Right hindlimb (tissue), 1 donor: ENCODE measurements around the gene NRXN3.

Experiments
- DNase-seq: peaks from one replicate; pipeline ENCODE4 v3.0.0-alpha.2; 2018

NRXN3 gene

DNA sequence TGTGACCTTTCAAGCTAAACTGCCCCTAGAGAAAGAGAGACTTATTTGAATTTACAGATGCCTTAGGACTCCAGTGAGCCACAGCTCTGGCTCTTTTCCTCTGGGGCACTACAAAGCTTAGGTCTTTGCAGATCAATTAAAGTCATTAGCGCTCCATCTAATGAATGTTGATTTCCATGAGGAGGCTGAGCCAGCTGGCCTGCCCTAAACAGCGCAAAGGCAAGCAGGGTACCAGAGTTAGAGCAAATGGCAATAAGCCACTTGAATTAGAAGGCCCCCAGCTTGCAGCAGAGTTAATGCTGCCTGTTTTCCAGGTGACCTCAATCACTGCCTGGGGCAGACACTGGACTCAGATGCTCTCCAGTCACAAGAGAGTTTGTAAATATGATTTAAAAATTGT lies 1345.8 kb downstream of the NRXN3 start:
- no peak for DNase-seq

DNA sequence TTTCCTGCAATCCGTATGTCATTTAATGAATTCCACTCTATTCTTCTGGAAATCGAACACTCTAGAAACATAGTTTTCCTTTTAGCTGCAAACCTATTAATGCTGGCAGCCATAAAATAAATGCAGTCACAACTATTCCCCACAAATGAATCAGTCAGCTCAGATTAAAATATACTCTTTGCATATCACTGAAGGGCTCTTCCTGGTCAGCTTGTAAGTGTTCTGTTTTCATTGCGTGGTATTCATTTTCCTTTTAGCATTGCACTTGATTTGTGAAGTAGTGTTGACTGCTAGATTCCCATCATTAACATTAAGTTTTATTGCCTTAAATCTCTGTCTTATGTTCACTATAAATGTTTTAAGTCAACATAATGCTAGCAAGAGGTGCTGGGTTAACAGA lies 1355.2 kb downstream of the NRXN3 start:
- no peak for DNase-seq

DNA sequence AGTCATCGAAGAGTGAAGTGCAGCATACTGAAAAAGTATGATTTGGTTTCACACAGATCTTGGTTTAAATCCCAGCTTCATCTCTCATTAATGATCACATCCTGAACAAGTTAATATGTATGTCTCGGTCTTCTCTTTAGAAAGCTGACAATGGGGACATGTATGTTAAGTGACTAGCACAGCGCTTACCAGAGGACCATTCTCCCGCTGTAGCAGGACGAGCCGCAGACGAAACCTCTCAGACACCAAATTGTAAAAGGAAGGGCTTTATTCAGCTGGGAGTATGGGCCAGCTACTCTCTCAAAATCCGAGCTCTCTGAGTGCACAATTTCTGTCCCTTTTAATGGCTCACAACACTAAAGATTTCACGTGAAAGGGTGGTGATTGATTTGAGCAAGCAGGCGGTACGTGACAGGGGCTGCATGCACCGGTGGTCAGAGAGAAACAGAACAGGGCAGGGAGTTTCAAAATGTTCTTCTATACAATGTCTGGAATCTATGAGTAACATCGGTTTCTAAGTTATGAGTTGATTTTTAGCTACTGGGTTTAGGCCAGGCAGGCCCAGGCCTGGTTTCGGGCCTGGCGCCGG lies 1358.7 kb downstream of the NRXN3 start:
- no peak for DNase-seq

DNA sequence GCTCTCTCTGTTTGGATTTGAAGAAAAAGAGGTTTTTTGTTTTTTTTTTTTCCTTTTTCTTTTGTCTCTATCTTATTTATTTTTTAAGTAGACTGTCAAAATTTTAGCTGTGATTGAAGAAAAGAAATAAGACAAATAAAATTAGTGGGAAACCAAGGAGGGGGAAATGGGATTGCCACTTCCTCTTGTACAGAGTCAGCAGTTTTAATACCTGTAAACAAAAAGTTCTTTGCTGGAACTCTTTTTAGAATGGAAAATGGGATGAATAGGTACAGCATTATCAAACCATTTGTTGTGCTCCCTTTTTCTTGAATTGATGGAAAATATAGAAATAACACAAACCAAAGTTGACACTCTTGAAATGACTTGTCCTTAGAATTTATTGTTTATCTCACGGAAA lies 1360.4 kb downstream of the NRXN3 start:
- DNase-seq = no peak

DNA sequence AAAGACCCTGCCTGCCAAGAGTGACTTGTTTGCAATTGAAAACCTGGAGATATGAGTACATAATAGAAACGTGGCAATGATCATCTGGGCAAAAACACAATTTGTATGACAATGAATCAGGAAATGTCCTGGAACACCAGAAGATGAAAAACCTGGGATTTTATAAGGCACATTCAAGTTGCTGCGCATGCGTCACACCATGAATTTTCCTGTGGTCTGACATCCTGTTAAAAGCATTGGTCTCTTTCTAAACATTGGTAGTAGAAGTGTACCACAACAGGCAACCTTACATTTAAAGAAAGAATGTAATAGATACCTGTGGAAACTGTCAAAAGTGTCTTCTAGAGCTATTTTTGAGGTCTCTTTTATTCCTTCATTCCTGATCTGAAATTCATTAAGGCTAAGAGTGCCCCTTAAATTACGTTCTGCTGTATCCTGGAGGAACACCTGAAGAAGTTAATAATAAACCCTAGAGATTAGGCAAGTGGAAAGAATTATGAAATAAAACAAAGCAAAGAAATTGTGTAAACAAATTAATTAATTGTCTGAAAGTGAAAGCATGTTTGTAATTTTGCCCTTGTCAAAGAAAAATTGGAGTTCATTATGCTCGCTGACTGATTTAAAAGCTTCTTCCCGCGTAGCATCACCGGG lies 1364.7 kb downstream of the NRXN3 start:
- DNase-seq = no peak

DNA sequence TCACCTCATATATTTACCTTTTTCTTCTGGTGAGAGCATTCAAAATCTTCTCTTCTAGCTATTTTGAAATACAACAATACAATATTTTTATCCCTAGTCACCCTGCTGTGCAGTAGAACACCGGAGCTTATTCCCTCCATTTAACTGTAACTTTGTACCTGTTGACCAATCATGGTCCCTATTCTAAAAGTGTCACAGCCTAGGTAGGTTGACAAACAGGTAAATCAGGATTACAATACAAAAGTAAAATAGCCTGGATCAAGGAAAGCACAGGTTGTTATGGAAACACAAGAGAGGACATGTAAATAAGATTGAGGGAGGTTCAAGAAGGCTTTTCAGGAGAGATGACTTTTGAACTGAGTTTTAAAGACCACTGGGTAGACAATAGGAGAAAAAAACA lies 1370.2 kb downstream of the NRXN3 start:
- no peak for DNase-seq

DNA sequence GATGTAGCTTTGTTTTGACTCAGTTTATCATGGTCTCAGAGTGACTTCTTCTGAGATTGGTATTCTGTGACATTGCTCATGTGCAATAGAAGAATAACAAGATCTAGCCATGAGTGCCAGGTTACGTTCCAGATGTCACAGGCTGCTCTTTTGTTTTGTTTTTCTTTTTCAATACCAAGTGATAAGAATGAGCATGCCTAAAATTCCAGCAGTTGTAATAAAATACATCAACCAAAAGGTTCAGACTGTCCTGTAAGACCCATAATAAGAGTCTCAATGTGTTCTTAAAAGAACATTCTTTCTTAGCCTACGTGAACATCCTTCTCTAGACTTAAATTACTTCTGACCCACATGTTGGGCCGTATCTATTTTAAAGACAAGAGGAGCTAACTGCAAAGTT lies 1371.9 kb downstream of the NRXN3 start:
- no peak for DNase-seq

DNA sequence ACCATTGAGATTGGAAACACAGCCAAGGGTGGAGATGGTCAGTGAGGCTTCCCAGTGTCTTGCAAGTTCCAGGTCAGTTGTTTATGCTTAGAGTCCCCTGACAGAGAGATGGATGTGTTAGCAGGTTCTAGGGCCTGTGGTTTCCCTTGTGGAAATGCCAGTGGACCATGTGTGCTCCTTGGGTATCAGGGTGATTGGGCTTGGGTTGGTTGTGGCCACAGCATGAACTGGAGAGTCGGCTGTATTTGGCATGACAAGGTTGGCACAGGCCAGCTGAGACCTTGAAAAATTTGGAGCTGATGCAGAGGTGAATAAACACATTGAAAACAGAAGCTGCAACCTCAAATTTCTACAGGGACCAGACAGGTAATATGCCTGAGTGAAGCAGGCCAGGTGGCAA lies 1373.2 kb downstream of the NRXN3 start:
- no peak for DNase-seq

DNA sequence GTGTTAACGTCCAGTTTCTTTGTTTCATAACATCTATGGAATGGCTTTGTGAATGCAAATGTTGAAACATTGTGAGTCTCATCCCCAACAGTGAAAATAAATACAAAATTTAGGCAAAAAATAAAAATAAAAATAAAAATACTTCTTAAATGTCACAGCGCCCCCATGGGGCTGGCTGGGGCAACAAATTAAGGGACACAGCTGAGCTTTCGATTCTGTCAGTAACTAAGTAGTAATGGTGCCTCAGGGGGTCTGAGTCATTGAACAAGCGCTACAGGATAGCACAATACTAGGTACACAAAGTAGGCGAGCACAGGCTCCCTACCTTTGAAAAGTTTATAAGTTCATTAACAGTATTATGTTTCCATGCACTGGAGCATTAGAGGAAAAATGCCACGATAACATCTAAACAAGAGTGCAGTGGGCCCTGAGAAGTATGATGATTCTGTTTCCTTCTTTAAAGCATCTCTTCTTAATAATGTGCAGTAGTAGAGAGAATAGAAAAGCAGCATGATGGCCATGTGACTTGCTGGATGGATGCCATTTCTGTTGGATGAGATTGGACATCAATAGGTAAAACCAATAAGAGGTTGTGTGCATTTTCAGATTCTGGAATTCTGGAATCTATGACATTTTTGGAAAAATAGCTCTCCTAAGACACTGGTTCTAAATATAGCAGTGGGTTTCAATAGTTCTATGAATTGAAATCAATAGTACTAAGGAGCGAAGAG lies 1374.0 kb downstream of the NRXN3 start:
- DNase-seq = no peak

DNA sequence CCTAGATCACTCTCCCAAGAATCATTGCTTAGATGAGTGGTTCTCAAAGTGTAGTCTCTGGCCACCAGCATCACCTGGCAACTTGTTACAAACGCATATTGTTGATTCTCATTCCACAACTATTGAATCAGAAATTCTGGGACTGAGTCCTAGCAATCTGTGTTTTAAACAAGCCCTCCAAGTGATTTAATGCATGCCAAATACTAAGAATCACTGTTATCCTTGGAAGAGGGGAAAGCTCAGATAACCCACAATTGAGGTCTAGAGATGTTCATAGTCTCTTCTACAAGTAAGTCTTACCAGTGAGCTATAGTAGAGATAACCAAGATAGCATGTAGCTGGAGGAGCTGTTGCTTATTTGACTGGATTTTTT lies 1374.5 kb downstream of the NRXN3 start:
- DNase-seq = no peak

DNA sequence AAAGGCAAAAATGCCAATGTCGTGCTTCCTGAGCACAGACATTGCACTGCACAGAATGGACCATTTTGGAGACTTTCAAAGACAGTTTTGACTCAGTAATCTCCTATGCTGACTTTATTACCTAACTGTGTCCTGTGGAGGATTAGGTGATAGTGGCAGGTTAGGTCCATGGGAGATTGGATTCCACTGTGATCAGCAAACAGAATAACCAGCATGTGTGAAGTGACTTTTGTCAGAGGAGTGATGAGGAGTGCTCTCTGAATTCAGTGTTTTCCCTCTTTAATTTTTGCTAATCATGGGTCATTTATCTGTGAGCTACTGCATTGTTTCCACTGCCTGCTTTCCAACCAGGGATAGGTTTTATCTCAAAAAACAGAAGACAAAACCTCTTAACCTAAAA lies 1378.7 kb downstream of the NRXN3 start:
- DNase-seq = no peak

DNA sequence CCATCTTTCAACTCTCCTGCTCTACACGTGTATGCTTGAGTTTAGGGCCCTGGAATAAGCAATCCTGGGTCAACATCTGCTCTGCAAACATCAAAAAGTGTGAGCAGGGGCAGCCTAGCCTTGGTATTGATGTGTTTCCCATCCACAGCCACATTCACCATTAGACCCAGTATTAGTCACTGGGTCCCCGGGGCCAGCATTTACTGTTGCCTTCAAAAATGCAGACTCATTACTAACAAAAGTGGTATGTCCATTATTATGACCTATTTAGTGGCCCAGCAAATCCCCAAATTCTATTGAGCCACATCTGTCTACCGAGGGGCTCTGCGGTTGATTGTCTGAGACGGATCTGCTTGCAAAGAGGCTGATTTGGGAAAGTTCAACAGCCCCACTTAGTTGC lies 1379.3 kb downstream of the NRXN3 start:
- no peak for DNase-seq

DNA sequence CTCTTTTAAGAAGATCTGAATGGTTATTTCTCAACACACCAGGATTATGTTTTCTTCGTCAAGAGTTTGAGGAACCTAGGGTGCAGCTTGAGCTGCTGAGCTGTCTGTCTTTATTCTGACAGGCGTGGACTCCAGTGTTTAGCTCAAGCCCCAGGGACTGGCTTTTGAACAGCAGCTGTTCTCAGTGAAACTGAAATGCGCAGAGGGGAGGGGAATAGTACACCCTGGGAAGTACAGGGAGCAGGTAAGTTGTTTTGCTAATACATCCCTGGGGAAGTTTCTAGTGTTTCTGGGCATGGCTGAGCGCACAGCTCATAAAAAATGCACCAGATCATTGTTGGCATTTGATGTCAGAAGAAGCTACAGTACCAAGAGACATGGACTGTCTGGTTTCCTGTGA lies 1381.3 kb downstream of the NRXN3 start:
- DNase-seq = no peak

DNA sequence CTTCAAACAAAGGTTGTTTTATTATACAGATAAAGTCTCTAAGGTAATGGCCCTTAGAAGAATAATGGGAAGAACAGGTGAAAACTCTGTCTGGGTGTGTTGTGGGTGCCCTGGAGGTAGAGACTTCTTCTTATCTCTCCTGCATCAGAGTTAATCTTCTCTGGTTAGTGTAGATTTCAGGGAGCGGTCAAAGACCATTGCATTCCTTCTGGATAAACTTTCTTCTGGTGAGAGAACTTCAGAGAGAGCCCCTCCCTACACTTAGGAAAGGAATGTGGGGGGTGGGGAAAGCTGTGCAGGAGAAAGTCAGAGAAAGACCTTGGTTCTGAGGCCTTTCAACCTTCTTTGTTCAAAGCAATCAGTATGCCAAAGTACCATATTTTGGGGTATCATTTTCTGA lies 1382.6 kb downstream of the NRXN3 start:
- no peak for DNase-seq

DNA sequence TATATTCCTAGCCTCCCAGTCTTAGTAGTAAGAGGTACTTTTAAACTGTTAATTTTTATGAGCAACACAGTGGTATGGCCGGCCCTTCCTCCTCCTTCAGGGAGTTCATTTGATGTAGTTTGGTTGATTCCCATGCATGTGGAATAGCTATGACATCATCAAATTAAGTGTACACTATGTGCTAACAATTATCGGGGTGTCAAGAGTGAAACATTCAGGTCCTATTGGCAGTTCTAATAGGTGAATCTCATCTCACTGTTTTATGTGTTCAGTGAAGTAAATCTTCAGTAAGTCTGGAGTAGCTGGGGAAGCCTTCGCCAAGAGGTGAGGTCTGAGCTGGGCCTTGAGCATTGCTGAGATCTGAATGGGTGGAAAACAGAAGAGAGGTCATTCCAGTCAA lies 1384.6 kb downstream of the NRXN3 start:
- no peak for DNase-seq

DNA sequence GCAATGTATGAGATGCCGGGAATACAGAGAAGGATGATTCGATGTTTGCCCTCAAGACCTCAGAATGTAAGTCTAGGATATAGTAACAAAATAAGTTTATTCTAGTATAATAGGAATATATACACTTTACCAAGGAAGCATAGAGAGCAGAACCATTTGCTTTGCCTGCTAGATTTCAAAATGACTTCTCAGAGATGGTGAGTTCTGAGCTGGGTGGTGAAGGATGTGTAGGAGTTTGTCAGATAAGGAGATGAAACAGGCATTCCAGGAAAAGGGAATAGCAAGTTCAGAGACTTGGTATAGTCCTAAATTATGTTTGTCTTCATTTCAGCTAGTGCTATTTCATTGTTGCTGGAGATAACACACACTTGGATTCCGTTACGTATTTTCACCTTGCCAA lies 1385.3 kb downstream of the NRXN3 start:
- DNase-seq = no peak

DNA sequence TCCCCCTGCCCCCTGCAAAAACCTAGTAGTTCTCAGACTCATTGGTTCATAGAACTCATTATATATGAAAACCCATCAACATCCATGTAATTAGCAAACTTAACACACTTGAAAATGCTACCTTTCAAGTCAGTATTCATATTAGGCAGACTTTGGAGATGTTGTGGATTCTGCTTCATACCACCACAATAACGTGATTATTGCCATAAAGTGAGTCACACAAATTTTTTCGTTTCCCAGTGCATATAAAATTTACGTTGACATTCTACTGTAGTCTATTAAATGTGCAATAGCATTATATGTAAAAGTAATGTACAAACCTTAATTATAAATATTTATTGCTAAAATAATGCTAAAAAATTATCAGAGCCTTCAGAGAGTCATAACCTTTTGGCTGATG lies 1387.1 kb downstream of the NRXN3 start:
- no peak for DNase-seq

DNA sequence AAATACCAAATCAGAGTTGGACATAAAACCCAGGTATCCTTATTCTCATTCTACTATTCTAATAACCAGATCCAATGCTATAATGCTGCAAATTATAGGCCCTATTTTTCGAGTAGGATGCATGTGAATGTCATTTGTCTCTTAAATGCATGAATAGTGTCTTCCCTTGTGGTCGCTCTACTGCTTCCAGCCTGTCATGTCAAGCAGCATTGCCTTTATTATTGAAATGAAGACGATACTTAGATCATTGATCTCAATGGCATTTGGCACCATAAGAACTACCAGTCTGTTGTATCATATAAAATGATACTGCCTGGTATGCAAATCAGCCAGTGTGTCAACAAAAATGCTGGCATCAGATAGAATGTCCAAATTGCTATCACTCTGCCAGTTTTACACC lies 1392.0 kb downstream of the NRXN3 start:
- DNase-seq = no peak

DNA sequence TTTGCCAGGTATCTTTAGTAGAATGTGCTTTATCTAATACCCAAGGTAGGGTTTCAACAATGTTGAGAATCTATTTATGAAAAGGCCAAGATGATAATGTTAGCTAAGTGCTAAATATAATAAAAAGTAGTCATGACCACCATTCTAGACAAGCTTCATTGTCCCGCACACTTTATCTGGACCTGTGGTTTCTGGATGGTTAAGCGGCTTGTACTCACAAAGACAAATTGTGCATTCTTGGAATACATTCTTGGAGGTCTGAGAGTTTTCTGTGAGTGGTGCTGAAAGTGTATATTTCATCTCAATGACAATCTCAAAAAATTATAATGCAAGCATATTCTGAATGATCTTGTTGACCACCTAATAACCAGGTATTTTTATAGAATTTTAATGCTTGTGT lies 1394.2 kb downstream of the NRXN3 start:
- DNase-seq = no peak

DNA sequence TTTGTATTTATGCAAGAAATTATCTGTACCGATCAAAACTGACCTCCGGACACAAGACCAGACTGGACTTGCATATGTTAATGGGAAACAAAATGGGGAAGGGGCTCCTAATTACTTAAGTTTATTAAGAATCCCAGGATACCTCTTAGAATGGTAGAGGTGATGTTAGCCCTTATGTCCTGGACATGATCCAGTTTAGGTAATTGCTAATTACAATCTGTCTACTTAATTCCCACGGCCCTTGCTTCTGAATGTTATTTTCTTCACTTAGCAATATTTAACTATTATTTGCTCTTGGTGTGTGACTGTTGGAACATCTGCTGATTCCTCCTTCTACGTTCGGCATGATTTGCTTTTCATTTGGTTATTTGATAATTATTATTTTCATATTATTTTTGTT lies 1397.1 kb downstream of the NRXN3 start:
- no peak for DNase-seq

DNA sequence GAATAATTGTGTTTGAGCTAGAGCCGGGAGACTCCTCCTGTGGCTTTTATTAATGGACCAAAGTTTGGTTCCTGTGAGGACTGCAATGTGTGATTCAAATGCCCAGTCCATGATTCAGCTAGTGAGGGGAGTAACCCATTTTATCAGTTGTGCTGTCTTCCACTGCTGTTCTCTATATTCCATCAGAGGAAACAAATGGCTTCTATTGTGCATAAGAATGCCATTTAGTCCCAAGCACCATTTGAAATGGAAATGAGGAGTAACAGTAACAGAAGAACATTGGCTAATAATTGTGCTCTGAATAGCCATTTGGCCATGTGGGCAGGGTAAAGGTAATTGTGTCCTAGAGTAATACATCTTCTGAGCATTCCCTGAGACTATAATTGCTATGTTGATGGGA lies 1398.4 kb downstream of the NRXN3 start:
- no peak for DNase-seq

DNA sequence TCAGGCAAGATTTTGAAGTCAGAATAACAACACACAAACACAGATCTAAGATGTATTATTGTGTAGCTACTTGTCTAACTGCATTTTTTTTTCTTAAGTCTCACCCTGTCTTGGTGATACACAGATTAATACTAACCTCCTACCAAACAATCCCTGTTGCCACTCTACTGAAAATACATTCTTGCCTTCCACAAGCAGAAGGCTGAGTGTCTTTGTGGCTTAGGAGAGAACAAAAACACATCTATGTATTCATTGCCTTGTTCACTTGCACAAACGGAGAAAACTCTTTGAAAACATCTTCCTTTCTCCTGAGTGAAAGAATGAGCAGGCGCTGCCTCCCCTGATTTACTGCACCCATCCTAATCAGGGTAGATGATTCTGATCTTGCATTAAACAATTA lies 1398.9 kb downstream of the NRXN3 start:
- DNase-seq = no peak

DNA sequence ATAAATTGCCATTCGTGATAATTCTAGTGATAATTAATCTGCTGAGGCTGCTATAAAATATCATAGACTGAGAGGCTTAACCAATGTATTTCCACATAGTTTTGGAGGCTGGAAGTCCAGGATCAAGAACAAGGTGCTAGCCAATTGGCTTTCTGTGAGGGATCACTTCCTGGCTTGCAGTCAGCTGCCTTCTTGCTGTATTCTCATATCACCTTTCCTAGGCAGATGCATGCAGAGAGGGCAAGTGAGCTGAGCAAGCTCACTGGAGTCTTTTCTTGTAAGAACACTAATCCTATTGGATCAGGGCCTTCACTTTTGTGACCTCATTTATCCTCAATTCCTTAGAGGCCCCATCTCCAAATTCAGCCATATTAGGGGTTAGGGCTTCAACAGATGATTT lies 1400.5 kb downstream of the NRXN3 start:
- DNase-seq = no peak

DNA sequence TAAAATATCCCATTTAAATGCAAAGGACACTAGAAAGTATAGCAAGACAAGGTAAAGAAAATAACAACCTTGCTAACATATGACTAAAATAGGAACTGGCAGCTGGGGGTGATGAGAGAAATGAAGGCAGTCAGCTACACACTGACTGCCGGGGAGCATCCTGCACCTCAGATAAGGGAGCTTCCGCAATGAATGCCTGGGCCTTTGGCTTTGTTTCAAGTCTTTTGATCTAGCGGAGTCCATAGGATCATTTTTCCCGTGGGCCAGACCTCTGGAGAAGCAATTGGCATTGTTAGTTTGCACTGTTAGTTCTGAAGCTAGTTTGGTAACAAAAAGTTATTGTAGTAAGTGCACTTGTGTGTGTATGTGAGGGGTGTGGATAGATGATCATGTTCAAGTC lies 1401.2 kb downstream of the NRXN3 start:
- no peak for DNase-seq

DNA sequence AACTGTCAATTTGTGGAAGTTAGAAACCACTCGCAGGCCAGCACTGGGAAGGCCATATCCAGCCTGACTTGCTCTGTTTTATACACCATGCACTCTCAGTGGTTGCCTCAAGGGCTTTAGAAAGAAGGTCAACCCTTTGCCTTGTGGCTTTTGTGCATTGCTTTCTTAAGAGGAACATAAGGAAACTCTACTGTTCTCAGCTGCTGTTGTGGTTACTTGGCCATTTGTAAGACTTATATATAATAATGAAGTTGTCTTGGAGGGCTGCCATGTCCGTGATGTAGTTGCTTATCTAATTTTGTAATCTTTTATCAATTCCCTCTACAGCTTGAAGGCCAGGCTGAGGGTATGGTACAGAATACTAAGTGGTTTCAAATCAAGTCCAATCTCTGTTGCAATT lies 1403.3 kb downstream of the NRXN3 start:
- DNase-seq = no peak
